Measurements from ENCODE around the gene ZNF750. TPM values are rescaled to one million over a fixed set of nuclear protein-coding genes. Genes with fewer than 3 reads are reported as not detected.

The ZNF750 gene
- total RNA-seq, 1 donor from 2014 or later, result 83.0 TPM

DNA sequence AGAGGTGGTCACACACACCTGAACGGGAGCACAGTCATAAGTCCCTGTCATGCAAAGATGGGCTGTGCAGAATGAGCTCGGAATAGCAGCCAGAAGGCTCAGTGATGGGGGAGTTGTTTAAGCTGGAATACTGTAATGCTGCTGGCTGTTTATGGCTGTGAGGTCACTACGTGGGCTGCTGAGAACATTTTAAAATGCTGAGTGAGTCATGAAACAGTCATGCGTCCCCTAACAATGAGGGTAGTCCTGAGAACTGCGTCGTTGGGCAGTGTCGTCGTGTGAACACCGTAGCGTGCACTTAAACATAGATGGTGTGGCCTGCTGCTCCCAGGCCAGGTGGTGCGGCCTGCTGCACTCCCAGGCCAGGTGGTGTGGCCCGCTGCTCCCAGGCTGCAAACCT lies 48.3 kb downstream of the ZNF750 start:
- Histone ChIP-seq H3K27ac (no peak overlapping the region), H3K27me3 (no peaks in the 10 kb centered on the region), H3K4me1 (peaks cover 35% of the 10 kb centered on the region), H3K9me3 (no peaks in the 10 kb centered on the region), H3K4me3 (no peak overlapping the region), H3K36me3 (no peaks in the 10 kb centered on the region)
- no peak for DNase-seq (ENCODE audit: extremely low spot score in 2 of 2)
- TF ChIP-seq POLR2AphosphoS5 (IDR thresholded peaks at IDR 0.05; ENCODE audit: insufficient read depth in 1 of 2, low read depth in 1 of 2) (peak in 1 of 2 donors; percentile 31), POLR2A (IDR thresholded peaks at IDR 0.05) (no peak)
- intact Hi-C loops (cut with DNase I), result no loop called here

DNA sequence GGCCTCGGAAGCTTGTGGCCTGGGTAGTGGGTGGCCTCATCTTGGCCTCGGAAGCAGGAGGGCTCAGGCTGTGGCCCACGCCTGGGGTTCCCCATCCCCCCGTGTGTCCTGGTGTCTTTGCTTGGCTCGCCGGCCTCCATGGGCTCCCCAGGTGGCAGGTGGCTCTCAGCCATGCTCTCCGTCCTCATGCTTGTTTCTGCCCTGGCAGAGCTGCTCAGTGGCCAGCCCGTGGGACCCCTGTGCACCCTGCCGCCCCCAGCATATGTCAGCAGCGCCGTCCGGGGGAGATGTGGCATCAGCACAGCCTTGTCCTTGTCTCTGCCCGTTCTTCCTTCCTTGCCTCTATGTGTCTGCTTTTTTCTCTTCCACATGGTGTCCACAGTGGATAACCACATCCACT lies 49.4 kb downstream of the ZNF750 start:
- intact Hi-C loops (cut with DNase I), result no loop called here
- H3K36me3 ChIP-seq, result no peaks in the 10 kb centered on the region
- TF ChIP-seq, protein P1, sequence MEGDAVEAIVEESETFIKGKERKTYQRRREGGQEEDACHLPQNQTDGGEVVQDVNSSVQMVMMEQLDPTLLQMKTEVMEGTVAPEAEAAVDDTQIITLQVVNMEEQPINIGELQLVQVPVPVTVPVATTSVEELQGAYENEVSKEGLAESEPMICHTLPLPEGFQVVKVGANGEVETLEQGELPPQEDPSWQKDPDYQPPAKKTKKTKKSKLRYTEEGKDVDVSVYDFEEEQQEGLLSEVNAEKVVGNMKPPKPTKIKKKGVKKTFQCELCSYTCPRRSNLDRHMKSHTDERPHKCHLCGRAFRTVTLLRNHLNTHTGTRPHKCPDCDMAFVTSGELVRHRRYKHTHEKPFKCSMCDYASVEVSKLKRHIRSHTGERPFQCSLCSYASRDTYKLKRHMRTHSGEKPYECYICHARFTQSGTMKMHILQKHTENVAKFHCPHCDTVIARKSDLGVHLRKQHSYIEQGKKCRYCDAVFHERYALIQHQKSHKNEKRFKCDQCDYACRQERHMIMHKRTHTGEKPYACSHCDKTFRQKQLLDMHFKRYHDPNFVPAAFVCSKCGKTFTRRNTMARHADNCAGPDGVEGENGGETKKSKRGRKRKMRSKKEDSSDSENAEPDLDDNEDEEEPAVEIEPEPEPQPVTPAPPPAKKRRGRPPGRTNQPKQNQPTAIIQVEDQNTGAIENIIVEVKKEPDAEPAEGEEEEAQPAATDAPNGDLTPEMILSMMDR (IDR thresholded peaks at IDR 0.05), result no peak
- TF ChIP-seq POLR2AphosphoS5 (IDR thresholded peaks at IDR 0.05; ENCODE audit: insufficient read depth in 1 of 2, low read depth in 1 of 2), result no peak
- no peak for TF ChIP-seq POLR2A (IDR thresholded peaks at IDR 0.05)
- H3K4me1 ChIP-seq, result peaks cover 41% of the 10 kb centered on the region
- H3K27me3 ChIP-seq, result no peaks in the 10 kb centered on the region
- no peaks in the 10 kb centered on the region for H3K9me3 ChIP-seq
- peak overlapping the region; percentile 38 for H3K27ac ChIP-seq
- H3K4me3 ChIP-seq, result no peak overlapping the region
- no peak for DNase-seq (ENCODE audit: extremely low spot score in 2 of 2)

DNA sequence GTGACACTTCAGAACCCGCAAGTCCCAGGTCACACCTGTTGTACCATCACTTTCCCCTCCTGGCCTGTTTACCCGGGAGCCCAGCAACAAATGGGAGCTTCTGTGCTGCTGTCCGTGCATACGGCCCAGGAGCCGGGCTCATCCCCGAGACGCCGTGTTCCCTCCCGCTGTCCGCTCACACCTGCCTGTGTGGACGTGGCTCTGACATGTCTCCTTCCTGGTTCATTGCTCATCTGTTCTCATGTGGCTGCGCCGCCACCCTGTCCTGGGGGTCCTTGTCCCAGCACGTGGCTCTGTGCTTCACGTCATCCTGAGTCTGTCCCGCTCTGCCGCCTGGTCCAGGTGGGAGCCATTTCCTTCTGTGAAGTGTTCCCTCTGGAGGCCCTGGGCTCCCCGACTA lies 50.0 kb downstream of the ZNF750 start:
- H3K4me1 ChIP-seq, result peaks cover 40% of the 10 kb centered on the region
- TF ChIP-seq POLR2AphosphoS5 (IDR thresholded peaks at IDR 0.05; ENCODE audit: insufficient read depth in 1 of 2, low read depth in 1 of 2), result no peak
- TF ChIP-seq POLR2A (IDR thresholded peaks at IDR 0.05), result no peak
- TF ChIP-seq, protein P1 (IDR thresholded peaks at IDR 0.05), result no peak
- H3K4me3 ChIP-seq, result no peak overlapping the region
- H3K27ac ChIP-seq, result peak overlapping the region; percentile 38
- DNase-seq (ENCODE audit: extremely low spot score in 2 of 2), result no peak
- no peaks in the 10 kb centered on the region for H3K27me3 ChIP-seq
- intact Hi-C loops (cut with DNase I), result loop anchor here (10.0 kb wide), 1 partner anchor 125 kb away; no protein-coding TSS in a partner anchor
- H3K9me3 ChIP-seq, result no peaks in the 10 kb centered on the region
- no peaks in the 10 kb centered on the region for H3K36me3 ChIP-seq

DNA sequence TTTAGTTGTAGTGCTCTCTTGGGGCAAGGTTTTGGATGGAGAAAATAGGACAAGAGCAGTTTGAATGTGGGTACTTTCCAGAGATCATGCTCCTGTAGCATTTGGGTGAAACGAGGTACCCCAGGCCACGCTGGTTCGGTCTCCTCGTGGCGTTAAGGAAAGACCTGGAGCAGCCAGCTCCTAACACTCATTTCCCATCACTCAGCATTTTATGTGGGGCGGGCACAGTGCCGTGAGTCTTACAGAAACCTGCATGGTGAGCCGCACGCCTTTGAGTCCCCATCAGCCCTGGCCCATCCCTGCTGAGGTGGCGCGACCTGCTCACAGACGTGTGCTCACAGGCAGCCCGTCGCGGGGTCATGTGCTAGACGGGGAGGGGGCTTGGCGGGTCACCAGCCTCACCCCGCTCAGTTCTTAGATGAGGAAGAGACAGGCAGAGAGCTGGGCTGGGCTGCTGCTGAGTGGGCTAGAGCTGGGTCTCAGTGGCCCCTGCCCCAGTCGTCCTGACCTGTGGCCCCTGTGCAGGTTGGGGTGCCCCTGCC lies 50.7 kb downstream of the ZNF750 start:
- TF ChIP-seq POLR2AphosphoS5 (IDR thresholded peaks at IDR 0.05; ENCODE audit: insufficient read depth in 1 of 2, low read depth in 1 of 2) (no peak), POLR2A (IDR thresholded peaks at IDR 0.05) (no peak)
- TF ChIP-seq, protein P1 (IDR thresholded peaks at IDR 0.05), result no peak
- intact Hi-C loops (cut with DNase I), result loop anchor here (10.0 kb wide), 1 partner anchor 126 kb away; no protein-coding TSS in a partner anchor

DNA sequence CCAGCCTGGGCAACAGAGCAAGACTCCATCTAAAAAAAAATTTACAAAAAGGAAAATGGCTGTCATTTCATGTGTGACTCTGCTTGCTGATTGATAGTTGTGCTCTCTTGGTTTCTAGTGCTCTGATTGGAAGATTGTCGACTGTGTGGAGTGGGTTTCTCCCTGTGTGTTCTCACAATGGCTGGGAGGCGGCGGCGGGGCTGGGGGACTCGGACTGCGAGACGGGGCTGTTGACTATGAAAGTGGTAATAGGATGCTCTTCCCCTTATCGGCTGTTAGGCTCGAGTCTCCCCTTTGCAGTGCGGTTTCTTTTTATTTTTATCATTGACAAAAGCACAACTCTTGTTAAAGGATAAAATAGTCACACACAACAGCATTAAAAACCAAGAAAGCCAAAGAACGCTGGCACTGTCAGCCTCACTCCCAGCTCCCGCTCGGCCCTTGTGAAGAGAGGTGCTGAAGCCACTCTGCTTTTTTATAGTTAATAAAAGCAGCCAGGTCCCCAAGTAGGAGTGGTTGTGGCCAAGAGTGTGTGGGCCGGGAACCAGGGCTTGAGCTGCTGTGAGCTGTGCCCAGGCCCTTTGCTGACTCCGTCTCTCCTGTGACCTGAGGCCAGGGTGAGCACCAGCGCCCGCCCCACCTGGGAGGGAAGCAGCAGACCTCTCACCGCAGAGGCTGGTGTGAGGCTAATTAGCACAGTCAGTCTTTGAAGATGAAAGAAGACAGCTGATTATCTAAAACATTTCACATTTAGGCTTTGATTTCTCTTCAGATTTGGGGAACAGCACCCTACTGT lies 51.4 kb downstream of the ZNF750 start:
- H3K4me1 ChIP-seq, result peaks cover 26% of the 10 kb centered on the region
- intact Hi-C loops (cut with DNase I), result loop anchor here (10.0 kb wide), 1 partner anchor 126 kb away; no protein-coding TSS in a partner anchor
- TF ChIP-seq, protein P1 (IDR thresholded peaks at IDR 0.05), result no peak
- TF ChIP-seq POLR2A (IDR thresholded peaks at IDR 0.05) (no peak), POLR2AphosphoS5 (IDR thresholded peaks at IDR 0.05; ENCODE audit: insufficient read depth in 1 of 2, low read depth in 1 of 2) (no peak)
- no peak for DNase-seq (ENCODE audit: extremely low spot score in 2 of 2)
- no peaks in the 10 kb centered on the region for H3K27me3 ChIP-seq
- peaks cover 0 to 5% of the 10 kb centered on the region in 2 donors for H3K36me3 ChIP-seq
- H3K27ac ChIP-seq, result peak overlapping the region; percentile 38
- no peak overlapping the region for H3K4me3 ChIP-seq
- H3K9me3 ChIP-seq, result no peaks in the 10 kb centered on the region

More for the DNA sequence above, 50.7 kb downstream of the ZNF750 start:
- no peaks in the 10 kb centered on the region for H3K9me3 ChIP-seq
- H3K4me1 ChIP-seq, result peaks cover 33% of the 10 kb centered on the region
- no peak for DNase-seq (ENCODE audit: extremely low spot score in 2 of 2)
- H3K4me3 ChIP-seq, result no peak overlapping the region
- H3K27ac ChIP-seq, result peak overlapping the region; percentile 38
- H3K36me3 ChIP-seq, result no peaks in the 10 kb centered on the region
- no peaks in the 10 kb centered on the region for H3K27me3 ChIP-seq
